ENCODE results near the gene REEP1. TPM values are rescaled to one million over a fixed set of nuclear protein-coding genes. Genes with fewer than 3 reads are reported as not detected.
"Not testable (repeated sequence)": the region's sequence is repeated elsewhere in the genome, so short reads cannot be mapped to it uniquely, and the experiment has no call there.

Gene REEP1
- 4.9 and 13.4 TPM in 2 replicates for total RNA-seq

DNA sequence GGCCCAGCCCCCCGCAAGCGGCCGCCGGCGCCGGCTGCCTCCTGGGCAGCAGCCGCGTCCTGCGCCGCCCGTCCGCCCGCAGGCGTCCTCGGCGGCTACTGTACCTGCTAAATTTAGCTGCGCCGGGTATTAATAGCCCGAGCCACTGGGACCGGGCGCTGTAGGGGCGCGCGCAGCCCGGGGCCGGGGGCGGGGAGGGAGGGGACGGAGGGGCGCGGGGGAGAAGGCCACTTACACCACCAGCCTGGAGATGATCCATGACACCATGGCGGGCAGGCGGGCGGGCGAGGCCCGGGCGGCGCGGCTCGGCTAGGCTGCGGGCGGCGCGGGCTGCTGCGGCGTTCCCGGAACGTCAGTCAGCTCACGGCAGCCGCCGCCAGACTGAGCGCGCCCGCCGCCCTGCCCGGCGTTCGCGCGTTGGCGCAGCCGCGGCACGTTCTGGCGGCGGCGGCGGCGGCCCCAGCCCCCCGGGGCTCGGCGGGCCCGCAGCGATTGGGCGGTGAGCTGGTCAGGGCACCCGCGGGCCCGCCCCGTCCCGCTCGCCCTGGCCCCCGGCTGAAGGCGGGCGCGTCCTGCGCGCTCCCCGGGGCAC lies at the start of gene REEP1:
REEP1 (minus strand) TSS at position 383 of the 592 bp plus-strand sequence; CDS start at position 267, 116 bp downstream.
- peak; percentile 34 for DNase-seq

DNA sequence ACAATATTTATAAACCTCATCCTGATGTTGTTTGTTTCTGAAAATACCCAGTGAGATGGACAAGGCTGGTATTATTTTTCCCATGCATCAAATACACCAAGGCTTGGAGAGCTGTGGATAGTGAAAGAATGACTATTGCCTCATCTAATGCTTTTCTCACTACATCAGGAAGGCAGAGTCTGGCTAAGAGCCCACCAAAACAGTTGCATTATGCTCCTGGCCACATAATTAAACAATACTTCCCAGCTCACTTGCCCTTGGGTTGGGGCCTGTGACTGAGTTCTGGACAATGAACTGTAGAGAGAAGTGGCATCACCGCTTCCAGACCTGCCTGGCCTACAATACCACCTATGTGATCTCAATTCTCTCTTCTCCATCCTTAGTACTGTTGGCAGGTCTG lies 46.4 kb upstream of the REEP1 start:
- DNase-seq: peak; percentile 82

DNA sequence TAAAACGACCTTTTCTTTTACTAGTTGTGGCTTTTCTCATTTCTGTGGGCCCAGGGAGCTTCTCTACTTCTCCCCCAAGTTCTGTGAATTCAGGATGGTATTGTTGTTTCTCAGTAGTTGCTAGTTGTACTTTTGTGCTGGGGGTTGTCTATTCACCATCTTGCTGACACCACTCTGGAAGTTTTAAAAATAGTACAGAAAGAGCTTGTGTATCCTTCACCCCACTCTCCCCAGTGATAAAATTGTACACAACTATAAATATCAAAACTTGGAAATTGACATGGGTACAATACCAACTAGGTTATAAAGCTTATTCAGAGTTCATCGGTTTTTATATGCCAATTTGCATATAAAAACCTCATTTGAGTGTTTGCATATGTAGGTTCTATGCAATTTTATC lies 45.3 kb upstream of the REEP1 start:
- no peak for DNase-seq

GRCh38 chr2:86382108-86382507 lies 44.7 kb upstream of the REEP1 start:
- DNase-seq: peak; percentile 65

DNA sequence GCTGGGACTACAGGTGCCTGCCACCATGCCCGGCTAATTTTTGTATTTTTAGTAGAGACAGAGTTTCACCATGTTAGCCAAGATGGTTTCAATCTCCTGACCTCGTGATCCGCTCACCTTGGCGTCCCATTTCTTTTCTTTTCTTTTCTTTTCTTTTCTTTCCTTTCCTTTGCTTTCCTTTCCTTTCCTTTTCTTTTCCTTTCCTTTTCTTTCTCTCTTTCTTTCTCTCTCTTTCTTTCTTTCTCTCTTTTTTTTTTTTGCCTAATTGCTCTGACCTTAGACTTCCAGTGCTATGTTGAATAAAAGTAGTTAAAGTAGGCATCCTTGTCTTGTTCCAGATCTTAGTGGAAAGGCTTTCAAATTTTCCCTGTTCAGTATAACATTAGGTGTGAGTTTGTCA lies 41.0 kb upstream of the REEP1 start:
- no peak for DNase-seq

- no peak for DNase-seq
These were observed 38.2 kb upstream of the REEP1 start for GRCh38 chr2:86375623-86376022.

DNA sequence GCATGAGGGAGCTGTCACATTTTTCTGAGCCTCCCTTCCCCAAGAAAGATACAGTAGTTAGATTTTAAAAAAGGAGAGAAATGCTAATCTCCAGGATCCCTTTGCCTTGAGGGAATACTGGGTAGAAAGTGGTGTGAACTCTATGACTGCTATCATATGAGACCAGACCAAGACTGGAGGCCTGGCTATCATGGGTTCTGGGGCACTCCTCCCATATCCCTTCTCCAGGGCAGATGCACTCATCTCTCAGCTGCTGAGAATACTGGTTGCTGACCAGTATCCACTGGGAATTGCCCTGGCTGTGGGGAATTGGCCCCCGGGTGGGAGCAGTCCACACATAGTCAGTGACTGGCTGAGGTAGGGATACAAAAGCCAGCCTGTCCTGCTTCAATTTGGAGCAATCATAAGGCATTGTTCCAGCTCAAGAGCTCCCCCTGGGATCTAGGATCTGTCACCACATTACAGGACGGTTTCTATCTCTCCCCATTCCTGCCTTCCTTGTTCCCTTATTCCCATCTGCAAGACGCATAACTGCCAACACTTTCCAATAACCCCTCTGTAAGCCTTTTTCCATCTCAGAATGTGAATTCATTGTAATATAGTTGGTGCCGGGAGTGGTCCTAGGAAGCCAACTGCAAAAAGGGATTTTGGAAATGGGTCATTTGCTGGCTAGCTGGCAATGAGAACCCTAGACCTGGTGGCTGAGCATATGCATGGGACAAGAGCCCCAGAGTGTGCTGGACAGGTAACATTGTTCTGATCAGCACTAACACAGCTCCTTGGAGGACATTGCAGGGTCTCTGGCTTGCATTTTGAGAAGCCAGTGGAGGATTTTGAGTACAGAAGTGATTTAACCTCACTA lies 35.4 kb upstream of the REEP1 start:
- DNase-seq: peak; percentile 70

DNA sequence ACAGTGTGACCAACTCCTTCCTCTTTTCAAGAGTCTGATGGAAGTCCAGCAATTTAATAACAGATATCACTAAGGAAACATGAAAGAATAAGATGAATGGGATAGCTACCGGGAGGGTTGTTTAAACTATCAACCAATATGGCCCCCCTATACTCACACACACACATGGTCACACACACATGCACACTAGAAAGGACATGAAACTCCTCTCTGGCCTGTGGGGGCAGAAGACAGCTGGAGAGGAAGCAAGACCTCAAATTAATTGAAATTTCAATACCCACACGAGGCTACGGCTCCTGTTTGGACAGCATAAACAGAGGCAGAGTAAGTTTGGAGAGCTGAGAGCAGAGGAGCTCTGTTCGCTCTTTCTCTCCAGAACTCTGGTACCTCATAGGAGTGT lies 34.7 kb upstream of the REEP1 start:
- DNase-seq: no peak

DNA sequence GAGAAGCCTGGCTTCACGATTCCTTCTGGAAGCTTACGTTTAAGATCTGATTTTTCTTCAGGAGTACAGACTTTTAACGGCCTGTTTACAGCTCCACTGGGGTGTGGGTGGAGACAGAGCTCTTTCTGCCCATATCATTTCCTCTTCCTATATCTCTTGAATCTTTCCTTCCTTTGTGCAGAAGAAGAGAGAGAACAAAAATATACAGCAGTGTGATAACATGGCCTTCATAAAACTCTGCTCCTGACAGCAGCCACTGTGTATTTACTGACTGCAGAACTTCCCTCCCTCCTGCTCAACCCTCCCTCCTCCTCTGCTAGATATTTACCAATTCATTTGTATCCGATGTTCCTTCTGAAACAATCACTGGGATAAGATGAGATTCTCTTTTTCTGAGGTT lies 34.1 kb upstream of the REEP1 start:
- no peak for DNase-seq

GRCh38 chr2:86370579-86370978 lies 33.2 kb upstream of the REEP1 start:
- no peak for DNase-seq

DNA sequence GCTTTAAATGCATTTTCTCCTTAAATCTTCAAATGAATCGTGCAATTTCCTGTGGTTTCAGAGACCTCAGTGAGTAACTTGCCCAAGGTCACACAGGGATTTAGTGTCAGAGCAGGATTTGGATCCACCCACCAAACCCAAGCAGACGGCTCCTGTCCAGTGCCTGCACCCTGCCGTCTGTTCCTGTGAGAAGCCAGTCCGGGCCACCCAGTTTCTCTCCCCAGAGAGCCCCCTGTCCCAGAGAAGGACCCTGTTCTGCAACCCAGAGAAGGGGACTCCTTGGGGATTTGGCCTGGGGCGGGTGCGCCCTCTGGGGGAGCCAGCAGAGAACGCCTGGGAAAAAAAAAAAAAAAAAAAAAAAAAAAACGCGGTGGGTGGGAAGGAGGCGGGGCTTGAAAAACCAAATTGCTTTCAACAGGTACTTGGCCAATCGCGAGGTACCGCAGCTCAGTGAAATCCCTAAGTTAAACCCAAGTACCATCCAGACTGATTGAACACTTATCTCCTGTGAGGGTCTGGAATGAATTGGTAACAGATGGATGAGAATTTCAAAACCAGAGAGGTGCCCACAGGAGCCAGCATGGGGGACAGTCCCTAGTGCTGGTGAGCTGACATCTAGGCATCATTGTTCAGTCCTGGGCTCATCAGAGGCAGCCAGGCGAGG lies 30.9 kb upstream of the REEP1 start:
- DNase-seq: peak; percentile 59

DNA sequence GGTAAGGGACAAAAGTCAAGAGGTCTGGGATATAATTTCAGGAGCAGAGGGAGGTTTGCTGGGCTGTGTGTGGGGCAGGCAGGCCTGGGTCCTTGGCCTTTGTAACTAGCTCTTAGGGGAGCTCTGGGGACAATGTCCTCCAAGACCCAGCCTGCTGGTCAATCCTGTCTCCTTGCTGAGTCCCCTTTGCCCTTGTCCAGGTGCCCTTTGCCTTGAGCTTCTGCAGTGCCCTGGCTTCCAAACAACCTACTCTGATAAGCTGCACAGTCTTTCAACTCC lies 30.0 kb upstream of the REEP1 start:
- no peak for DNase-seq

- DNase-seq: no peak
These were observed 29.4 kb upstream of the REEP1 start for GRCh38 chr2:86366651-86367498.

DNA sequence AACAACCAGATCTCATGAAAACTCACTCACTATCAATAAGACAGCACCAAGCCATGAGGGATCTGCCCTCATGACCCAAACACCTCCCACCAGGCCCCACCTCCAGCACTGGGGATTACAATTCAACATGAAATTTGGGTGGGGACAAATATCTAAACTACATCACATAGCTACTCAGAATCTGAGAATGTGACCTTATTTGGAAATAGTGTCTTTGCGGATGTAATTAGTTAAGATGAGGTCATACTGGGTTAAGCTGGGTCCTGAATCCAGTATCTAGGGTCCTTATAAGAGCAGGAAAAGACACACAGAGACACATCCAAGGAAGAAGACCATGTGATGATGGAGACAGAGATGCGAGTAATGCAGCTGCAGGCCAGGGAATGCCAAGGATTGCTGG lies 27.5 kb upstream of the REEP1 start:
- DNase-seq: no peak

- no peak for DNase-seq
These were observed 23.4 kb upstream of the REEP1 start for GRCh38 chr2:86360776-86361175.

GRCh38 chr2:86358957-86359356 lies 21.5 kb upstream of the REEP1 start:
- no peak for DNase-seq

GRCh38 chr2:86357392-86357963 lies 20.1 kb upstream of the REEP1 start:
- DNase-seq: no peak

- DNase-seq: no peak
These were observed 15.3 kb upstream of the REEP1 start for GRCh38 chr2:86352727-86353221.

DNA sequence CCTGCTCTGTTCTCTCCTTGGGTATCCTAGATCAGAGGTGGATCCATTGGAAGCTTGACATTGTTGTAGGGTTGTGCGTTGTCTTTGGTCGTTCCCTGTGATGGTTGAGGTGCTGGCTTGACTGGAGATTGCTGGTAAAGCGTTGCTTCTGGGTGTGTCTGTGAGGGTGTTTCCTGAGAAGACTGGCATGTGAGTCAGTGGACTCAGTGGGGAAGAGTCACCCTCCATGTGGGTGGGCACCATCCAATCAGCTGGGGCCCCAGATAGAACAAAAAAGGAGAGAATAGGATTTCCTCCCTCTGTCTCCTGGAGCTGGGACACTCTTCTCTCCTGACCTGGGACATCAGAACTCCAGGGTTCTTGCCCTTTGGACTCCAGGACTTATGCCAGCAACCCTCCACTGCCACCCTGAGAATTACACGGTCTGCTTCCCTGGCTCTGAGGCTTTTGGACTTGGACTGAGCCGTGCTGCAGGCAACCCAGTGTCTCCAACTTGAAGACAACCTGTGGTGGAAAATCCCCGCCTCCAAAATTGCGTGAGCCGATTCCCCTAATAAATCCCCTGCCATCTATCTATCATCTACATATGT lies 14.8 kb upstream of the REEP1 start:
- no peak for DNase-seq

- DNase-seq: no peak
These were observed 13.3 kb upstream of the REEP1 start for GRCh38 chr2:86350751-86351150.

DNA sequence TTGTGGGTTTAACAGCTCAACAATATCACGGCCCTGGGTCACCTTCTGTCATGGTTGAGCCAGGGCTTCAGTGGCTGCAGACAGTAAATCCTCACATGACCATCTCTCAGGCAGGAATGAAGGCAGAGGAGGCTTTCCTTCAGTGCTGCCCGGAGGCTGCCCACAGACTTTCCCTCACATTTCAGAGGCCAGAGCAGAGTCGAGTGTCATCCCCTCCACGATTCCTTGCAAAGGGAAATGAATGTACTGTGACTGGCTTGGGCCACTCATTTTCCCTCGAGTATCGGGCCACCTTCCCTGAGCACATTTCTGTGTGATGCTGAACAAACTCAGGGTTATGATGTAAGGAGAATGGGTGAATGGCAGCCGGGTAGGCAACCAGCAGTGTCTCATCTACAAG lies 10.0 kb upstream of the REEP1 start:
- DNase-seq: no peak

- DNase-seq: not testable (repeated sequence)
These were observed 8.5 kb upstream of the REEP1 start for GRCh38 chr2:86345783-86346370.

Data from dermis blood vessel endothelial cell (primary cell).